ENCODE results near the gene KLF17. TPM values are rescaled to one million over a fixed set of nuclear protein-coding genes. Genes with fewer than 3 reads are reported as not detected.

KLF17 gene
- total and polyA plus RNA-seq, 3 experiments from 2014 or later, result not detected

DNA sequence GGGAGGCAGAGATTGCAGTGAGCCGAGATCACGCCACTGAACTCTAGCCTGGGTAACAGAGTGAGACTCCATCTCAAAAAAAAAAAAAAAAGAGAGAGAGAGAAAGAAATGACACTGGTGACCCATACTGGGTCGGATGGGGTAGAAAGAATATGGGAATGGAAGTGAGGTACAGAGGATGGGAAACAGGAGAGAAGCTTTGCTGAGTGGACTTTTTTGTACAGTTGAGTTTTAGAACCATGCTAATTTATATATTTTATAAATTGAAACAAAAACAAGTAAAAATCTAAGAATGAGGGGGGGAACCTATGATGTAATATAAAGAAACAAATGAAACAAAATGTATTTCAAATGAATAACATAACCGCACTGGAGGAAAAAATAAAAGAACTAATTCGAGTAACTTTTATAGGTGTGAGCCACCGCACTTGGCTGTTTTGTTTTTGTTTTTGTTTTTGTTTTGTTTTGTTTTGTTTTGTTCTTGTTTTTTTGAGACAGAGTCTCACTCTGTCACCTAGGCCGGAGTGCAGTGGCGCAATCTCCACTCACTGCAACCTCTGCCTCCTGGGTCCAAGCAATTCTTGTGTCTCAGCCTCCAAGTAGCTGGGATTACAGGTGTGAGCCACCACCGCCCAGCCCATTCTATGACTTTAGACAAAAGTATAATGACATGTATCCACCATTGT lies 18.3 kb upstream of the KLF17 start:
- CTCF ChIA-PET, result no interaction called here
- Mint-ChIP-seq H3K4me1 (no peaks in the 10 kb centered on the region), H3K9me3 (peaks cover 0 to 8% (median 3%) of the 10 kb centered on the region in 5 donors), H3K36me3 (no peaks in the 10 kb centered on the region), H3K4me3 (no peak overlapping the region), H3K27ac (no peak overlapping the region), H3K27me3 (peaks cover 11 to 26% of the 10 kb centered on the region in 2 donors)
- Histone ChIP-seq H3K4me1 (ENCODE audit: insufficient read depth, low read length) (no peaks in the 10 kb centered on the region), H3K27me3 (ENCODE audit: insufficient read depth, low read length, poor library complexity, severe bottlenecking) (no peaks in the 10 kb centered on the region), H3K9me3 (ENCODE audit: low read length) (no peaks in the 10 kb centered on the region), H3K4me3 (ENCODE audit: low read length) (no peak overlapping the region), H3K27ac (ENCODE audit: low read depth, low read length) (no peak overlapping the region), H3K36me3 (ENCODE audit: insufficient read depth, low read length) (no peaks in the 10 kb centered on the region)
- POLR2A ChIA-PET, result no interaction called here
- DNase-seq, result no peak

DNA sequence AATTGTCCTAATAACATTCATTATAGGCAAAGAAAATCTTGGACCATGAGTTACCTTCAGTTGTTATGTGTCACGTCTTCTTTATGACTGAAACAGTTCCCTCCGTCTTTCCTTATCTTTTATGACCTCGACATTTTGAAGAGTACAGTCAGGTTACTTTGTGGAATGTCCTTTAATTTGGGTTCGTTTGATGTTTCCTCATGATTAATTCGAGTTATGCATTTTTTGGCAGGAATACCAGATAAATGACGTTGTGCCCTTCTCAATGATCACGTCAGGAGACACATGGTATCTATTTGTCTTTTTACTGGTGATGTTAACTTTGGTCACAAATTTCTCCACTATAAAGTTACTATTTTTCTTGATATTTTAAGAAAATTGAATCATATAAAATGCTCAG lies 17.3 kb upstream of the KLF17 start:
- ChIA-PET POLR2A (no interaction called here), CTCF (no interaction called here)
- H3K4me3 Mint-ChIP-seq, result no peak overlapping the region

DNA sequence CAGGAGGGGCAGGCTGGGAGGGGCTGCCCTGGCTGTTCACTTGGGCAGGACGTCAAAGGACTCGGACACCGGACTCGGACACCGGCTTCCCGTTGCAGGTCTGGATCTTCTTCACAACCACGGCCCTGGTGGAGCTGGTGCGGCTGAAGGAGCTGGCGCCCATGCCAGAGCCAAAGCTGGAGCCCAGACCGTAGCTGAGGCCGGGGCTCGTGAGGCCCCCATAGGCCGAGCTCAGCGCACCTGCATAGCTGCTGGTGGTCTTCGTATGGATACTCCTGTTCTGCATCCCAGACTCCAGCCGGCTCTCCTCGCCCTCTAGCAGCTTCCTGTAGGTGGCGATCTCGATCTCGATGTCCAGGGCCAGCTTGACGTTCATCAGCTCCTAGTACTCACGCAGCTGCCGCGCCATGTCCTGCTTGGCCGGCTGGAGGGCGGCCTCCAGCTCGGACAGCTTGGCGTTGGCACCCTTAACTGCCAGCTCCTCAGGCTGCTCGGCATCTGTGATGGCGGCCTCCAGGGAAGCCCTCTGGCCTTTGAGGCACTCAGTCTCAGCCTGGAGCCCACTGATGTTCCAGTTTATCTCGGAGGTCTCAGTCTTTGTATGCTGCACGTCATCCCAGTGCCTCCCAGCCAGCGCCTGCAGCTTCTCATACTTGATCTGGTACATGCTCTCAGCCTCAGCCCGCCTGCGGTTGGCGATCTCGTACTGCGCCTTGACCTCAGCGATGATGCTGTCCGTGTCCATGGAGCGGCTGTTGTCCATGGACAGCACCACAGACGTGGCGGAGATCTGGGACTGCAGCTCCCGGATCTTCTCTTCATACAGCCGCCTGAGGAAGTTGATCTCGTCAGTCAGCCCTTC lies 15.1 kb upstream of the KLF17 start:
- H3K4me1 ChIP-seq (ENCODE audit: insufficient read depth, low read length), result no peaks in the 10 kb centered on the region
- H3K36me3 ChIP-seq (ENCODE audit: insufficient read depth, low read length), result no peaks in the 10 kb centered on the region
- H3K4me3 ChIP-seq (ENCODE audit: low read length), result no peak overlapping the region
- no peak overlapping the region for H3K4me3 Mint-ChIP-seq
- H3K27ac ChIP-seq (ENCODE audit: low read depth, low read length), result no peak overlapping the region
- no peak overlapping the region for H3K27ac Mint-ChIP-seq
- H3K36me3 Mint-ChIP-seq, result no peaks in the 10 kb centered on the region
- no peaks in the 10 kb centered on the region for H3K27me3 ChIP-seq (ENCODE audit: insufficient read depth, low read length, poor library complexity, severe bottlenecking)
- ChIA-PET CTCF (no interaction called here), POLR2A (no interaction called here)
- peaks cover 12 to 30% of the 10 kb centered on the region in 2 donors for H3K27me3 Mint-ChIP-seq
- no peaks in the 10 kb centered on the region for H3K9me3 Mint-ChIP-seq
- no peak for DNase-seq
- H3K9me3 ChIP-seq (ENCODE audit: low read length), result no peaks in the 10 kb centered on the region
- H3K4me1 Mint-ChIP-seq, result no peaks in the 10 kb centered on the region

More for the DNA sequence above, 17.3 kb upstream of the KLF17 start:
- Mint-ChIP-seq H3K36me3 (no peaks in the 10 kb centered on the region), H3K9me3 (peaks cover 0 to 8% (median 3%) of the 10 kb centered on the region in 5 donors), H3K27me3 (peaks cover 11 to 30% of the 10 kb centered on the region in 2 donors), H3K4me1 (no peaks in the 10 kb centered on the region), H3K27ac (no peak overlapping the region)
- no peak for DNase-seq
- no peaks in the 10 kb centered on the region for H3K36me3 ChIP-seq (ENCODE audit: insufficient read depth, low read length)
- no peaks in the 10 kb centered on the region for H3K4me1 ChIP-seq (ENCODE audit: insufficient read depth, low read length)
- no peaks in the 10 kb centered on the region for H3K9me3 ChIP-seq (ENCODE audit: low read length)
- no peaks in the 10 kb centered on the region for H3K27me3 ChIP-seq (ENCODE audit: insufficient read depth, low read length, poor library complexity, severe bottlenecking)
- no peak overlapping the region for H3K27ac ChIP-seq (ENCODE audit: low read depth, low read length)
- H3K4me3 ChIP-seq (ENCODE audit: low read length), result no peak overlapping the region

DNA sequence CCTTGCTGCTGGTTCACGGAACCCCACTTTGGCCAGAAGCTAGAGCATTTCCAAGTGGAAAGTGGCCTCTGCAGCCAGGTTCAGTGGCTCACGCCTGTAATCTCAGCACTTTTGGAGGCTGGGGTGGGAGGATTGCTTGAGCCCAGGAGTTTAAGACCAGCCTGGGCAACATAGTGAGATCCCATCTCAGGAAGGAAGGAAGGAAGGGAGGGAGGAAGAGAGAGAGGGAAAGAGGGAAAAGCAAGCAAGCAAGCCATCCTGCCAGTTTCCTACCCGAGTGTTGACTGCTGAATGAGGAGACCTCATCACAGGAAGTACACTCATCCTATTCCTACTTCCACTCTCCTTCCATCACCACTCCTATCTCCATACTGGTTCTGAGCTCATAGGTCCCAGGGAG lies 12.8 kb upstream of the KLF17 start:
- POLR2A ChIA-PET, result no interaction called here
- Histone ChIP-seq H3K27me3 (ENCODE audit: insufficient read depth, low read length, poor library complexity, severe bottlenecking) (no peaks in the 10 kb centered on the region), H3K4me1 (ENCODE audit: insufficient read depth, low read length) (no peaks in the 10 kb centered on the region), H3K36me3 (ENCODE audit: insufficient read depth, low read length) (no peaks in the 10 kb centered on the region), H3K4me3 (ENCODE audit: low read length) (no peak overlapping the region), H3K27ac (ENCODE audit: low read depth, low read length) (no peak overlapping the region), H3K9me3 (ENCODE audit: low read length) (no peaks in the 10 kb centered on the region)
- no peak for DNase-seq
- Mint-ChIP-seq H3K27me3 (peaks cover 8 to 31% of the 10 kb centered on the region in 2 donors), H3K4me1 (no peaks in the 10 kb centered on the region), H3K36me3 (no peaks in the 10 kb centered on the region), H3K4me3 (no peak overlapping the region), H3K9me3 (no peaks in the 10 kb centered on the region), H3K27ac (no peak overlapping the region)
- CTCF ChIA-PET, result no interaction called here

DNA sequence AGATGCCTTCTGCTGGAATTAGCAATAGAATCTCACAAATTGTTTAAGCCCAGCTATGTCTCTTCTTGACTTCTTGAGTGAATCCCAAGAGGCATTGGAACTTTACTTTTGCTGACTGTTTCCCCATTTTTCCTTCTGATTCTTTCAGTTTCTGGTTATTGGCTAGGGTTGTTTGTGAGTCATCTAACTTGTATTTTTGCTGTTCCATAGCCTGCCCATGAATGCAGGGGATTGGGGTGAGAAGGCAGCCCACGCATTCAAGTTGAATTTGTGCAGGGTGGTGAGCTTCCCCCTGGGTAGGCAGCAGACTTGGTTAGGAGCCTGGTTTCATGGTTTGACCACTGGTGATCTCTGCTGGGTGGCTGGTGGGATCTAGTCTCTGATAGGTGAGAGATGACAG lies 10.4 kb upstream of the KLF17 start:
- Histone ChIP-seq H3K4me1 (ENCODE audit: insufficient read depth, low read length) (no peaks in the 10 kb centered on the region), H3K27ac (ENCODE audit: low read depth, low read length) (no peak overlapping the region), H3K27me3 (ENCODE audit: insufficient read depth, low read length, poor library complexity, severe bottlenecking) (no peaks in the 10 kb centered on the region), H3K9me3 (ENCODE audit: low read length) (no peaks in the 10 kb centered on the region), H3K4me3 (ENCODE audit: low read length) (no peak overlapping the region), H3K36me3 (ENCODE audit: insufficient read depth, low read length) (no peaks in the 10 kb centered on the region)
- Mint-ChIP-seq H3K9me3 (no peaks in the 10 kb centered on the region), H3K36me3 (no peaks in the 10 kb centered on the region), H3K27ac (no peak overlapping the region), H3K4me3 (no peak overlapping the region), H3K27me3 (peaks cover 8 to 37% of the 10 kb centered on the region in 2 donors), H3K4me1 (no peaks in the 10 kb centered on the region)
- DNase-seq, result no peak
- ChIA-PET CTCF (no interaction called here), POLR2A (no interaction called here)

DNA sequence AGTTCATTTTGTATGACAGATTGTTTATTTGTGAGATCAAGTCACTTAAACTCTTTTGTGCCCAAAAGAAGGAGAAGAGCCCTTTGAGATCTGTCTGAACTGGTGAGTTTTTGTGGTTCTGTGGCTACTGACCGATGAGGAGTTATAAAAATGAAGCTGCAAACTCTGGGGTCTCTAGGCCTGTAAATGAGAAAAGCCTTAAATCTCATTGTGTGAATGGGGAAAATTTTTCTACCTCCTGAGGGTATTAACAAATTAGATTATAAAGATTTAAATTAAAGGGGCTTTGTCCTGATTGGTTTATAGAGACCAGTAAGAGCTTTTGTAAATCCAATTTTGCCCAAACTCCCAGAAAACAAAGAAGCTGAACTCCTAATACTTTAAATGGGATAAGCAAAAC lies 9.7 kb upstream of the KLF17 start:
- Mint-ChIP-seq H3K4me1 (no peaks in the 10 kb centered on the region), H3K27ac (no peak overlapping the region), H3K9me3 (no peaks in the 10 kb centered on the region), H3K36me3 (no peaks in the 10 kb centered on the region), H3K4me3 (no peak overlapping the region), H3K27me3 (peaks cover 12 to 44% of the 10 kb centered on the region in 2 donors)
- ChIA-PET CTCF (no interaction called here), POLR2A (no interaction called here)
- H3K36me3 ChIP-seq (ENCODE audit: insufficient read depth, low read length), result no peaks in the 10 kb centered on the region
- no peak overlapping the region for H3K27ac ChIP-seq (ENCODE audit: low read depth, low read length)
- H3K9me3 ChIP-seq (ENCODE audit: low read length), result no peaks in the 10 kb centered on the region
- H3K27me3 ChIP-seq (ENCODE audit: insufficient read depth, low read length, poor library complexity, severe bottlenecking), result no peaks in the 10 kb centered on the region
- H3K4me3 ChIP-seq (ENCODE audit: low read length), result no peak overlapping the region
- no peaks in the 10 kb centered on the region for H3K4me1 ChIP-seq (ENCODE audit: insufficient read depth, low read length)
- no peak for DNase-seq

DNA sequence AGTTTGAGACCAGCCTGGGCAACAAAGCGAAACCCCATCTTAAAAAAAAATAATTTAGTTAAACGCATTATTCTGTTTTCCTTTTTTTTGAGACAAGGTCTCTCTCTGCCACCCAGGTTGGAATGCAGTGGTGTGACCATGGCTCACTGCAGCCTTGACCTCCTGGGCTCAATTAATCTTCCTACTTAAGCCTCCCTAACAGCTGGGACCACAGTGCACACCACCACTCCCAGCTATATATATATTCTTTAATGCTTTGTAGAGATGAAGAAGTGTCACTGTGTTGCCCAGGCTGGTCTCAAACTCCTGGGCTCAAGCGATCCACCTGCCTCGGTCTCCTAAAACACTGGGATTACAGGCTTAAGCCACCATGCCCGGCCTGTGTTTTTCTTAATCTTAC lies 7.7 kb upstream of the KLF17 start:
- H3K4me3 Mint-ChIP-seq, result no peak overlapping the region
- Histone ChIP-seq H3K4me1 (ENCODE audit: insufficient read depth, low read length) (no peaks in the 10 kb centered on the region), H3K9me3 (ENCODE audit: low read length) (no peaks in the 10 kb centered on the region), H3K27ac (ENCODE audit: low read depth, low read length) (no peak overlapping the region), H3K27me3 (ENCODE audit: insufficient read depth, low read length, poor library complexity, severe bottlenecking) (no peaks in the 10 kb centered on the region), H3K4me3 (ENCODE audit: low read length) (no peak overlapping the region), H3K36me3 (ENCODE audit: insufficient read depth, low read length) (no peaks in the 10 kb centered on the region)
- peaks cover 7 to 44% of the 10 kb centered on the region in 2 donors for H3K27me3 Mint-ChIP-seq
- H3K27ac Mint-ChIP-seq, result no peak overlapping the region
- ChIA-PET POLR2A (no interaction called here), CTCF (no interaction called here)
- no peaks in the 10 kb centered on the region for H3K36me3 Mint-ChIP-seq
- no peaks in the 10 kb centered on the region for H3K9me3 Mint-ChIP-seq
- H3K4me1 Mint-ChIP-seq, result no peaks in the 10 kb centered on the region
- no peak for DNase-seq

DNA sequence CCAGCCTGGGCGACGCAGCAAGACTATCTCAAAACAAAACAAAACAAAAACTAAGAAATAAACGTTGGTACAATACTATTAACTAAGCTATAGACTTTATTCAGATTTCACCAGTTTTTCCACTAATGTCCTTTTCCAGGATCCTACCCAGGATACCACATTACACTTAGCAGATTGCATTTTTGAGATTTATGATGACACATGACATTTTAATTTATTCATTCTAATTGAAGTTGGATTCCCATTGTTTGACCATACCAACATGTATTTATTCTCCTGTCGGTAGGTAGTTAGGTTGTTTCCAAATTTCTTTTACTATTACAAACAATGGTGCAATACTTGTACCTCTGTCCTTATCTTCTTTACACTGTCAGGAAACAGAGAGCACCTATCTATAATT lies 6.8 kb upstream of the KLF17 start:
- Histone ChIP-seq H3K27me3 (ENCODE audit: insufficient read depth, low read length, poor library complexity, severe bottlenecking) (no peaks in the 10 kb centered on the region), H3K4me3 (ENCODE audit: low read length) (no peak overlapping the region), H3K27ac (ENCODE audit: low read depth, low read length) (no peak overlapping the region), H3K36me3 (ENCODE audit: insufficient read depth, low read length) (no peaks in the 10 kb centered on the region), H3K9me3 (ENCODE audit: low read length) (no peaks in the 10 kb centered on the region), H3K4me1 (ENCODE audit: insufficient read depth, low read length) (no peaks in the 10 kb centered on the region)
- Mint-ChIP-seq H3K36me3 (no peaks in the 10 kb centered on the region), H3K27ac (no peak overlapping the region), H3K9me3 (no peaks in the 10 kb centered on the region), H3K27me3 (peaks cover 6 to 35% of the 10 kb centered on the region in 2 donors), H3K4me3 (no peak overlapping the region), H3K4me1 (no peaks in the 10 kb centered on the region)
- DNase-seq, result no peak
- ChIA-PET CTCF (no interaction called here), POLR2A (no interaction called here)
